Right renal pelvis (tissue), 4 donors: ENCODE data around the gene IDH3G. TPM values are rescaled to one million over a fixed set of nuclear protein-coding genes. Genes with fewer than 3 reads are reported as not detected.

Experiments
- DNase-seq, 4 donors: peaks; one replicate each; pipeline ENCODE4 v3.0.0-alpha.2; 2013; ENCODE audit warnings: low read depth in 4 of 4, low spot score in 3 of 4, missing footprints in 1 of 4
- polyA plus RNA-seq, 4 donors: library from polyadenylated mRNA; unstranded; fragments of 120-200 nt; gene quantifications; one replicate each; pipeline ENCODE4 v1.2.1, GENCODE V29; 2013; ENCODE audit not compliant: insufficient read length in 4 of 4

Gene IDH3G
- polyA plus RNA-seq, 4 donors, result 62.2 to 90.3 (median 72.7) TPM

DNA sequence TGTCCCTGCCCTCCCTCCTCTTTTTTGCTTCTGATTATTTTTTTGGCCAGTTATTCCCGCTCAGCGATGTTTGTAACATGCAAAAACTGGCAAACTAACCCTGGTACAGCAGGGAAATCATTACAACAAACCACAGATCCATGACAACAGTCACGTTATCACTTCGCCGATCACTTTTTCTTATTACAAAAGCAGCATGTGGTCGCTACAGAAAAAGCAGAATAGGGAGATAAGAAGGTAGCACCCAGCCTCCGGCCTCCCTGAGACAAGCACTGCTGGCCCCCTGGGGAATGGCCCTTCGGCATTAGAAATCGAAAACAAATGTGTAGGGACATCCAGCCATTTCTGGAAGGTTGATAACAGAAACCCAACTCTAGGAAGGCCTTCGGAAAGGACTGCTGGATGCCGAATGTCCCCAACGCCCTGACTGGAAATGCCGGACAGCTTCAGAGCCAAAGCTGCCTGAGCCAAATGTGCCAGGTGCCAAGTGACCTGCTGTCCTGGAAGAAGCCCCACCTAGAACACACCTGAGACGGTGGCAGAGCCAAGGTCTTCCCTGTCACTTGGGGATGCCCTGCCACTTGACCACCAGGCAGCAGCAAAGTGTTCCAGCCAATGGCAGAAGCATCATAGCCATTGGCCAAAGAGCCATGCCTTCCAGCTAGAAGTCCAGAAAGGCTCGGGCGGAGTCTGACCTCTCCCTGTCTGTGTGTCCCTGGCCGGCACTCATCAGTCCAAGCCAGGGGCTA lies 2.9 kb downstream of the IDH3G start:
- DNase-seq, result no peak

DNA sequence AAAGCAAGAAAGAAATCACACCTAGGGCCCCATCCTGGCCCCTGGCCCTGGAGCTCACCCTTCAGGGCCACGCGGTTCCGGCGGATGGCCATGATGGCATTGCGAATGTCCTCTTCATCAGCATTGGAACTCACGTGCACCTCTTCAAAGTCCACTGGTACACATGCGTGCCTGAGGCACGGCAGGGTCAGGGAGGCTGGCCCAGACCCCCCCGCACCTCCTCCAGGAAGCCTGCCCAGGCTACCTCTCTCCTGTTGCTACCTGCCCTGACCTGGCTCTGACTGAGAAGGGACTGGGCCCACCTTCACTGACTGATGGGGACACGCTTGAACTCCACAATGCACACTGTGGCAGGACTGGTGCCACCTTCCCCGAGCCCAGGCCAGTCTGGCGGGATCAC lies 4.5 kb downstream of the IDH3G start:
- no peak for DNase-seq

DNA sequence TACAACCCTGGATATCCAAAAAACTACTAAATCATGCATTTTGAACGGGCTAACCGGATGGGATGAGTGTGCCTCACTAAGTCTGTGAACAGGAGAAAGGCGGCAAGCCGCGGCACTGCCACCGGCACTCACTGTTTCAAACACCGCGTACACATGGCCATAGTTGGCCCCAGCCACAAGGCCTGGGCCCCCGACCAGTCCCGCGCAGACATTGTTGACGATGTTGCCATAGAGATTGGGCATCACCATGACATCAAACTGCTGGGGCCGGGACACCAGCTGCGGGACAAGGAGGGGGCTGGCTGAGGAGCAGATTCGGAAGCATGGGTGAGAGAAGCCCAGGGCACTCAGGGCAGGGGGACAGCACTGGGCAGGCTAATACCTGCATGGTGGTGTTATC lies 7.5 kb downstream of the IDH3G start:
- DNase-seq, result no peak

DNA sequence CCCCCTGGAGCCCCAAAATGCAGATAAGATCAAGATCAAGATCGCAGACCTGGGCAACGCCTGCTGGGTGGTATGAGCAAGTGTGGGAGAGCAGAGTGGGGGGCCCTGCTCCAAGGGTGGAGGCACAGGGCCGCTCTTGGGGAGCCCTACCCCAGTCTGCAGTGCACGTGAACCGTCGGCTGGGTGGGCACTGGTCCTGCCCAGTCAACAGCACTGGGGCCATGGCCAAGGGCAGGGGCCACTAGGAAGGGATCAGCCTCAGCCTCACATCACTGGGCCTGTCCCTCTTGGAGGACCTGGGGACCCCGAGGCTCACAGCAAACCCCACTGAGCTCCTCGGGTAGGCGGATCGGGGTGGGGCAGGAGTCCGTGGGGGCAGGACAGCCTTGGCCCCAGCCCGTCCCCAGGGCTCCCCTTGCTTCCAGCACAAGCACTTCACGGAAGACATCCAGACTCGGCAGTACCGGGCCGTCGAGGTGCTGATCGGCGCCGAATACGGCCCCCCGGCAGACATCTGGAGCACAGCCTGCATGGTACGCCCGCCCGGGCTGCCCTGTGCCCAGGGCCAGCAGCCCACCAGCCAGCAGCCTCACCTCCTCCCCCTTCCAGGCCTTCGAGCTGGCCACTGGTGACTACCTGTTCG lies 9.7 kb downstream of the IDH3G start:
- no peak for DNase-seq

DNA sequence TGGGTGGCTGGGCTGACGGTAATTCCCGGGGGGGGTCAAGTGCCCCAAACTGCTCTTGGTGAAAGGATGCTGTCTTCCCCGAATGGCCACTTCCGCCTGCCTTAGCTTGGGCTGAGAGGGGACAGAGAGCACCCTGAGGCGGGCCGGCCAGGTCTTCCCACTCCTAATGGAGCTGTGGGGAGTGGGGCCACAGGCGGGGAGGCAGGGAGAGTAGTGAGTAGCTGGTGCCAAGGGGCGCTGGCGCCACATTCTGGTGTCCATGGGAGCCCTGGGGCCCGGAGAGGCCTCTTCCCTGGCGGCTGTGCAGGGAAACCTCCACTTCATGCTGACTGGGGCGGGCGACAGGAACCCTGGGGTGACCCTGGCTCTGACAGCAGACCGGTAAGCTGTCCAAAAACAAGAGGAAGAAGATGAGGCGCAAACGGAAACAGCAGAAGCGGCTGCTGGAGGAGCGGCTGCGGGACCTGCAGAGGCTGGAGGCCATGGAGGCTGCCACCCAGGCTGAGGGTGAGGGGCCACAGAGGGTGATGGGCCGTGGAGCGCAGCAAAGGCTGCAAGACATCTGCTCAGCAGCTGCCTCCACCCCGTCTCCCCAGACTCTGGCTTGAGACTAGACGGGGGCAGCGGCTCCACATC lies 10.7 kb downstream of the IDH3G start:
- DNase-seq, result no peak

DNA sequence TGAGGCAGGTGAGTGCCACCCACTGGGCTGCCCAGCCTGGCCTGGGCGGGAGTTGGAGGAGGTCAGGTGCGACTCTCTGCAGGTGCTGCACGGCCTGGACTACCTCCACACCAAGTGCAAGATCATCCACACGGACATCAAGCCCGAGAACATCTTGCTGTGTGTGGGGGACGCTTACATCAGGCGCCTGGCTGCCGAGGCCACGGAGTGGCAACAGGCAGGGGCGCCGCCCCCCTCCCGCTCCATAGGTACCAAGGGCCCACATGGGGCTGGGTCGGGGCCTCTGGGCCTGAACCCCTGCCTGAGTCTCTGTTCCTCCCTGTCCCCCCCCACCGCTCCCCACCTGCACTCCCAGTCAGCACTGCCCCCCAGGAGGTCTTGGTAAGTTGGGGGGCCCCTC lies 11.3 kb downstream of the IDH3G start:
- DNase-seq, result no peak

DNA sequence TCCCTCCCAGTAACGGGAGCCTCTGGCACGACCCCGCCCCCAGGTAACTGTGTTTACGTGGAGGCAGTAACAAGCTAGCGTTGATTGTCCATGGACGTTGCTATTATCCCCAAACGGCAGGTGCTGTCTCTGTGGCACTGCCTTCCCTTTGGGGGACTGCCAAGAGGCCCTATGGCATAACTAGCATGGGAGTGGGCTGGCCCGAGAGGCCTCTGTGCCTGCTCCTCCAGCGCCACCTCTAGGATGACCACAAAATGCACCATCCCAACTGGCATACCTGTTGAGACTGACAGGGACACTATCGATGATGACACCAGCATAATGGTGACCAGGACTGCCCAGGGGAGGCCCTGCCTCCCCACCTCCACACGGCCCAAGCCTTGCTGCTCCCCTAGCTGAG lies 11.9 kb downstream of the IDH3G start:
- DNase-seq, result no peak

DNA sequence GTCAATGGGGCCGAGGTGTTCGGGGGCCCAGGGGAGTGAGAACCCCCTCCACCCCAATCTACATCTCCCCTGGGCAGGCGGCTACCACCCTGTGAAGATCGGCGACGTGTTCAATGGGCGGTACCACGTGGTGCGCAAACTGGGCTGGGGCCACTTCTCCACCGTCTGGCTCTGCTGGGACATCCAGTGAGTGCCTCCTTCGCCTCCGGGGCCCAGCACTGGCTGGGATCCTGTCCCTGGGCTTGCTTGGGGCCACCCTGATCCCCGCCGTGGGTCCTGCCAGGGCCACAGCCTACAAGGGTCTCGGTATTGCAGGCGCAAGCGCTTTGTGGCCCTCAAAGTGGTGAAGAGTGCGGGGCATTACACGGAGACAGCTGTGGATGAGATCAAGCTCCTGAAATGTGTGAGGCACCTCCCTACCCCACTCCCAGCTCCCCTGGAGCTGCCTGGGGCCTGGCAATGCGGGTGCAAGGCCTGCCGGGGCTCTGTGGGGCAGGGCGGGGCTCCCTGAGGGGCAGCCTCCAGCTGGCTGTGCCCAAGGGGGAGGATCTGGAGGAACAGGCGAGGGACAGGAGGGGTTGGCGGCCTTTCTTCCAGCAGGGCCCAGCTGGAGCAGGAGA lies 12.6 kb downstream of the IDH3G start:
- DNase-seq, result no peak

DNA sequence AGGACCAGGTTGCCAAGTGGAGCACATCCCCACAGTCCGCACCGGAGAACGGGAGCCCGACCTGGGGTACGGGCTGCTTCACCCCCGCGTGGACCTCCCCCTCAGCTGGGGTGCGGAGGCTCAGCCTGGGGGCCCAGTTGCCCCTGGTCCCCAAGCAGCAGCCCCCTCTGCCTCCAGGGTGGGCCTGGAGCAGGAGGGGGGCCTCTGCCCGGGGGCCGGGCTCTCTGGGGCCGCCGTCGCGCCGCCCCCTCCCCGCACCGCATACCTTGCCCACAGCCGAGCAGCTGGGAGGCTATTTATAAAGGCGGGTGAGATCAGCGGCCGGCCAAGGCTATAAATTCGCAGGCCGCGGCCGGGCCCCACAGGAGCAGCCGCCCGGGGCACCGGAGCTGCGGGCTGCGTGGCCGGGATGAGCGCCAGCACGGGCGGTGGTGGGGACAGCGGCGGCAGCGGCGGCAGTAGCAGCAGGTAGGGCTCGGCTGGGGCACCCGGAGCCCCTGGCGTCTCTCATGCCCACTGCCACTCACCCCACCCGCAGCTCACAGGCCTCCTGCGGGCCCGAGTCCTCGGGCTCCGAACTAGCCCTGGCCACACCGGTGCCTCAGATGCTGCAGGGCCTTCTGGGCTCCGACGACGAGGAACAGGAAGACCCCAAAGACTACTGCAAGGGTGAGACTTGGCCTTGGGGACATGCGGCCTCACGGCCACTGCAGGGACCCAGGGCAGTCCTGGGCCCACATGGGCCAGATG lies 13.3 kb downstream of the IDH3G start, which contains the start of gene SRPK3:
Gene SRPK3, plus strand, starts transcription at position 364 of the 750 bp plus-strand sequence. Its CDS starts 46 bp downstream, at position 410.
- no peak for DNase-seq

DNA sequence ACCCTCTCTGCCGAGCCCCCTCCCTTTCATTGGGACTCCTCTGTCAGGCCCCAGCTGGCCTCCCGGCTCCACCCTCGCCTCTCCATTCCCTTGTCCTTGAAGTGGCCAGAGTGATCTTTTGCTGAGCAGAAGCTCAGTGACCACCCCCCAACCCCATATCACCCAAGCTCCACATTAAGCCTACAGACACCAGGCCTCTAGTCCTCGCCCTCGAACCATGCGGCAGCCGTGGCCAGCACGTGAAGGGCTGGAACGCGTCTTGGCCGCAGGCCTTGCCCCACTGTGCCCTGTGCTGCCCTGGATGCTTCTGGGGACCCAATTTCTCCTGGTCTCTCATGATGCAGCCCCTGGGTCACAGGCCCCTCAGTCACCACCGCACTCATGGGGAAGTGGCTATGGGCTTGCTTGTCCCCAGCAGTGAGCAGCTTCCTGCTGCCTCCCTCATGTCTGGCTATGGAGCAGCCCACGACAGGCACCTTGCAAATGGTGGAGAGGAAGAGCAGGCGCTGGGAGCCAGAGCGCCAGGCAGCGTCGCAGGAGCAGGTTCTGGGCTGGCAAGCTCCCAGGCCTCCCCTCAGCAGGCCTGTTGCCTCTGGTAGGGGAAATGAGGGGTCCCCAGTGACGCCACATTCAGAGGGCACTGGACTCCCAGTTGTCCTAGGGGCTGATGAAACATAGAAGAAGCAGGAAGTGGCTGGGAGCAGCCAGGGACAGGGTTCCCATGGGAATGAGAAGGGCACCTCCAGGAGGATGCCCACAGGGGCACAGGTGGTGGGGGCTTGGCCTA lies 14.1 kb downstream of the IDH3G start:
- DNase-seq, result no peak

DNA sequence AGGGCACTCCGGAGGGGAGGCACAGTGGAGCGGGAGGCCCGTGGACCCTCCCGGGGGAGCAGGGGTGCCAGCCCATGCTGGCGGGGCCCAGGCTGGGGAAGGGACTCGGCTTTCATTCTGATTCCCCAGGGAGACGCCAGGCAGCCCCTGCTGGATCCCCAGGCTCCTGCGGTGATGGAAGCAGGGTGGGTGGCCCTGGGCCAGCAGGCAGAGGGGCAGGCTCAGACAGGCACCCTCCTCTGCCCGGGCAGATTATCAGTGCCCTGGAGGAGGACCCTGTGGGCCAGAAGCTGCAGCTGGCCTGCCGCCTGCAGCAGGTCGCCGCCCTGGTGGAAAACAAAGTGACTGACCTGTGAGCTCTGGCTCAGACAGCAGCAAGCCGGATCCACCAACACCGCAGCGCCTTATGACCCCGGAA lies 15.5 kb downstream of the IDH3G start:
- DNase-seq, result no peak

DNA sequence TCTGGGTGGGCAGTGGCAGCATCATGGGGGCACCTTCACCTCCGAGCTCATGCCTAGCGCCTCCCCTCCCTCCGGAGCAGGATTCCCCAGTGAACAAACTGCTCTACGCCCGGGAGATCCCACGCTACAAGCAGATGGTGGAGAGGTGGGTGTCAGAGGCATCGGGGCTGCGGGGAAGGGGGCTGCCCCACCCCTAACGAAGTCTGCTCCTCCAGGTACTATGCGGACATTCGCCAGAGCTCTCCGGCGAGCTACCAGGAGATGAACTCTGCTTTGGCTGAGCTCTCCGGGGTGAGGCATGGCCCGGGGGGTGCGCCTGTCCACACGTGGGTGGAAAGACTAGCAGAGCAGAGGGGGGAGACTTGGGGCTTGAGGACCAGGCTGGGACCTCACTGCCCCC lies 16.0 kb downstream of the IDH3G start:
- DNase-seq, result no peak

DNA sequence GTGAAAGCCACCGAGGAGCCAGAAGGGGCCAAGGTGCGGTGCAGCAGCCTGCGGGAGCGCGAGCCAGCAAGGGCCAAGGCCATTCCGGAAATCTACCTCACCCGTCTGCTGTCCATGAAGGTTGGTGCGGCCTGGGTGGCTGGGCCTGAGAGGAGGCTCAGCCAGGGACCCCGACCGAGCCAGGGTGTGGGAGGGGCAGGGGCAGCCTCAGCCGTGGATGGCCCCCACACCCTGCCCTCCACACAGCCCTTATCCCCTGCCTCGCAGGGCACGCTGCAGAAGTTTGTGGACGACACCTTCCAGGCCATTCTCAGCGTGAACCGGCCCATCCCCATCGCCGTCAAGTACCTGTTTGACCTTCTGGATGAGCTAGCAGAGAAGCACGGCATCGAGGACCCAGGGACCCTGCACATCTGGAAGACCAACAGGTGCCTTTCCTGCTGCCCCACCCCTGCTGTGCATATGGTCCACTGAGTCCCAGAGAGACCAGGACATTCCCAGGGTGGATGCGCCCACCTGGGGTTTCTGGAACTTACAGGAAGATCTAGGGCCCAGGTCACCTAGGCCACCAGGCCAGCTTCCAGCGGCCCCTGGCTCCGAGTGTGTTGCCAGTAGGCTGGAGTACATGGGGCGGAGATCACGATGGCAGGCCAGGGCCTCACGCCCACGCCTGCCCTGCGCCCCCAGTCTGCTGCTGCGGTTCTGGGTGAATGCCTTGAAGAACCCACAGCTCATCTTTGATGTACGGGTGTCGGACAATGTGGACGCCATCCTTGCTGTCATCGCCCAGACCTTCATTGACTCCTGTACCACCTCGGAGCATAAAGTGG lies 16.7 kb downstream of the IDH3G start:
- no peak for DNase-seq

DNA sequence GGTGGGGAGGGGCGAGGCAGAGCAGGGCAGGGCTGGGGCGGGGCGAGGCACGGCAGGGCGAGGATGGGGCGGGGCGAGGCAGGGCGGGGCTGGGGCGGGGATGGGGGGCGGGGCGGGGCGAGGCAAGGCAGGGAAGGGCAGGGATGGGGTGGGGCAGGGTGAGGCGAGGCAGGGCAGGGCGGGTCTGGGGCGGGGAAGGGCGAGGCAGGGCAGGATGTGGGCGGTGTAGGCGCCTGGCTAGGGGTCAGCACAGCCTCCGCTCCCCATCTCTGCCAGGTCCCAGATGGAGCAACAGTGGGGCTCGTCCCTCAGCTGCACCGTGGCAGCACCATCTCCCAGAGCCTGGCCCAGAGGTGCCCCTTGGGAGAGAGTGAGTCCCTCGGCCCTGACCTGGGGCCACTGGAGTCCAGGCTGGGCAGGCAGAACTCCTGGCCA lies 17.5 kb downstream of the IDH3G start:
- DNase-seq, result no peak

DNA sequence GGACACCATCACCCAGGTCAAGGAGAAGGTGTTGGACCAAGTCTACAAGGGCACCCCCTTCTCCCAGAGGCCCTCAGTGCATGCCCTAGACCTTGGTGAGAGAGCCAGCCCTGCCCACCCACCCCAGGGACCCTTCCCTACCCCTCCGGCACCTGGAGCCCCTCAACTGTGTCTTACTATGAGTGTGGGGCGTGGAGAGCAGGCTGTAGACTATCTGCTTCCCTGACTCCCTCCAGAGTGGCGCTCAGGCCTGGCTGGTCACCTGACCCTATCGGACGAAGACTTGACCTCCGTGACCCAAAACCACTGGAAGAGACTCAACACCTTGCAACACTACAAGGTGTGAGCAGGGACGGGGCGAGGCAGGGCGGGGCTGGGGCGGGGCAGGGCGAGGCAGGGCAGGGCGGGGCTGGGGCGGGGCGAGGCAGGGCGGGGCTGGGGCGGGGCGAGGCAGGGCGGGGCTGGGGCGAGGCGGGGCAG lies 18.0 kb downstream of the IDH3G start:
- no peak for DNase-seq

DNA sequence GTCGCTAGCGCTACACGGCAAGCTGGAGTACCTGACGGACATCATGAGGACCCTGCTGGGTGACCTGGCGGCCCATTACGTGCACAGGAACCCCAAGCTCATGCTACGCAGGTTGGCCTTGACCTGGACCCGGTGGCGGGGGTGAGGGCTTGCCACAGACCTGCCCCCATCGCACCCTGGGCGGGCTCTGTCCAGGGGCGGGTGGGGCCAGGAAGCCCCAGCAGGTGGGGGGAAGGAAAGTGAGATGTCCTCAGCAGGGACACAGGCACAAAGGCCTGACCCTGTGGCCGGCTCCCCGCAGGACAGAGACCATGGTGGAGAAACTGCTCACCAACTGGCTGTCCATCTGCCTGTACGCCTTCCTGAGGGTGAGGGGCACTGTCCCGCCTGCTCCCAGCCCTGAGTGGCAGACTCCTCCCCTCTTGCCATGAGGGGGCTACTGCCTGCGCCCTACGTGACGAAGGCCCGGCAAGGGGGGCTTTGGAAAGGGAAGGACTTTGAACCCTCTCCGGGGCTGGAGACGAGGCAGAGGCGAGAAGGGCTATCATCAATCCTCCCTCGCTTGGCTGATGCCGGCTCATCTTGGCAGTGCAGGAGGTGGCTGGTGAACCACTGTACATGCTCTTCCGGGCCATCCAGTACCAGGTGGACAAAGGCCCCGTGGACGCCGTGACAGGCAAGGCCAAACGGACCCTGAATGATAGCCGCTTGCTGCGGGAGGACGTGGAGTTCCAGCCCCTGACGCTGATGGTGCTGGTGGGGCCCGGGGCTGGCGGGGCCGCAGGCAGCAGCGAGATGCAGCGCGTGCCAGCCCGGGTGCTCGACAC lies 18.7 kb downstream of the IDH3G start:
- DNase-seq, result no peak

DNA sequence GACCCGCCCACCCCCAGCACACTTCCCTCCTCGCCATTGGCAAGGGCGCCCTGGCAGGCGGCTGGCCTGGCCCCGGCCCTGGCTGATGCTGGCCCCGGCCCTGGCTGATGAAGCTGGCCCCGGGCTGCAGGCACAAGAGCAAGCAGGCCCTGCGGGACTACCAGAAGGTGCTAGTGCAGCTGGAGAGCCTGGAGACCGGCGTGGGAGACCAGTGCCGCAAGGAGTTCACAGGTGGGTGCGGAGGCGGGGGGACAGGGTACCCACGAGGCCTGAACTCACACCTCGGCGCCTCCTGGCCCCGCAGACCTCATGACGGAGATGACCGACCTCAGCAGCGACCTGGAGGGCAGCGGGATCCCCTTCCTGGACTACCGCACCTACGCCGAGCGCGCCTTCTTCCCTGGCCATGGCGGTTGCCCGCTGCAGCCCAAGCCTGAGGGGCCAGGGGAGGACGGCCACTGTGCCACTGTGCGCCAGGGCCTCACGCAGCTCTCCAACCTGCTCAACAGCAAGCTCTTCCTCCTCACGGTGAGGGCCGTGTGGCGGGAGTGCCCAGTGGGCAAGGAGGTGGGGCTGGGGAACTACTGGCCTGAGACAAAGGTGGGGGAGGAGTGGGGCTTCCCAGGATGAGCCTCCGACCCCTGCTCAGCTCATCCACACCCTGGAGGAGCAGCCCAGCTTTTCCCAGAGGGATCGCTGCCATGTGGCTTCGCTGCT lies 19.4 kb downstream of the IDH3G start:
- no peak for DNase-seq
